Endothelial cell of umbilical vein (primary cell): ENCODE results near the gene AMMECR1. TPM values are rescaled to one million over a fixed set of nuclear protein-coding genes. Genes with fewer than 3 reads are reported as not detected.

Experiments used
- BruUV-seq: library from RNA; stranded (reverse); fragments of 400-500 nt; replicated peaks from 2 replicates; lab custom pipeline; 2021; lab: Mats Ljungman, UMichigan
- CTCF ChIA-PET: fragments of 300-600, 350-600 bp; sonication (Branson Sonifier 250); formaldehyde crosslinking; loops from one replicate; lab custom pipeline; 2021; ENCODE audit warnings: antibody characterized with exemption, inconsistent platforms; lab: Charles Lee
- POLR2A ChIA-PET: fragments of 300-600, 350-600 bp; sonication (Branson Sonifier 250); formaldehyde crosslinking; loops from one replicate; lab custom pipeline; 2021; ENCODE audit warnings: antibody characterized with exemption, inconsistent platforms; lab: Charles Lee
- DNase-seq: peaks from one replicate; pipeline ENCODE4 v3.0.0-alpha.2; 2011; ENCODE audit warnings: low read depth, low spot score
- FAIRE-seq: peaks from 2 replicates; lab custom pipeline; 2011; peaks lifted over from hg19 to GRCh38; lab: Jason Lieb, UNC
- H2AFZ ChIP-seq: 2 replicates; pipeline ENCODE4 v1.6.0; 2012; ENCODE audit warnings: low read depth, low read length, control low read depth, inconsistent platforms
- H3K27ac ChIP-seq: 2 replicates; pipeline ENCODE4 v1.5.1; 2011; ENCODE audit warnings: low read depth, mild to moderate bottlenecking, control low read depth, low read length, moderate library complexity; ENCODE audit not compliant: insufficient read depth
- H3K27me3 ChIP-seq, 2 experiments: 2 replicates each; pipeline versions ENCODE4 v1.6.0 to v1.6.1; 2011; ENCODE audit warnings: low read length in 2 of 2, mixed read lengths in 1 of 2; ENCODE audit not compliant: control insufficient read depth in 2 of 2, insufficient read depth in 2 of 2
- H3K36me3 ChIP-seq, 2 experiments: 2 replicates in 1 of 2; 3 replicates in 1 of 2; pipeline ENCODE4 v1.5.1; 2011; ENCODE audit warnings: low read length in 2 of 2, mild to moderate bottlenecking in 1 of 2, moderate library complexity in 1 of 2; ENCODE audit not compliant: control insufficient read depth in 2 of 2, insufficient read depth in 2 of 2; ENCODE audit errors: extremely low read depth in 1 of 2
- H3K4me1 ChIP-seq: 3 replicates; pipeline ENCODE4 v1.5.1; 2011; ENCODE audit warnings: mild to moderate bottlenecking, low read length; ENCODE audit not compliant: control insufficient read depth, insufficient read depth; ENCODE audit errors: extremely low read depth
- H3K4me2 ChIP-seq: 2 replicates; pipeline ENCODE4 v1.6.1; 2011; ENCODE audit warnings: low read length, control low read depth, mixed read lengths; ENCODE audit not compliant: insufficient read depth
- H3K4me3 ChIP-seq, 3 experiments: fragments of 200-600 bp in 1 of 3; sonication (generic), shearing (Covaris generic) in 1 of 3; replicated peaks in 1 of 3; 2 replicates each; pipeline ENCODE4 v1.5.1; 2011 to 2016; ENCODE audit warnings: control low read depth in 3 of 3, low read length in 3 of 3, mild to moderate bottlenecking in 2 of 3, inconsistent platforms in 1 of 3, low read depth in 1 of 3, moderate library complexity in 1 of 3; ENCODE audit not compliant: insufficient read depth in 1 of 3
- H3K79me2 ChIP-seq: 2 replicates; pipeline ENCODE4 v1.6.0; 2012; ENCODE audit warnings: low read length, inconsistent platforms; ENCODE audit not compliant: control insufficient read depth, insufficient read depth
- H3K9ac ChIP-seq: replicated peaks from 2 replicates; pipeline ENCODE3; 2011; ENCODE audit warnings: low read length, control low read depth; ENCODE audit not compliant: insufficient read depth; ENCODE audit errors: extremely low read depth
- H3K9me1 ChIP-seq: replicated peaks from 3 replicates; pipeline ENCODE4 v1.6.0; 2011; ENCODE audit warnings: mild to moderate bottlenecking, low read length; ENCODE audit not compliant: control insufficient read depth, insufficient read depth; ENCODE audit errors: extremely low read depth
- H3K9me3 ChIP-seq: replicated peaks from 2 replicates; pipeline ENCODE4 v1.5.1; 2012; ENCODE audit warnings: low read length, inconsistent platforms; ENCODE audit not compliant: control insufficient read depth, insufficient read depth
- H4K20me1 ChIP-seq: replicated peaks from 2 replicates; pipeline ENCODE3; 2011; ENCODE audit warnings: mild to moderate bottlenecking, low read length; ENCODE audit not compliant: control insufficient read depth, insufficient read depth; ENCODE audit errors: extremely low read depth
- CTCF ChIP-seq, 2 donors: IDR thresholded peaks; 1 replicate in 1 of 2; 2 replicates in 1 of 2; pipeline ENCODE4 v1.5.1; 2011; ENCODE audit warnings: low read length in 2 of 2, mild to moderate bottlenecking in 2 of 2, moderate library complexity in 2 of 2, control low read depth in 1 of 2, inconsistent platforms in 1 of 2, low read depth in 1 of 2; ENCODE audit not compliant: insufficient read depth in 1 of 2; ENCODE audit errors: extremely low read depth in 1 of 2
- EZH2 ChIP-seq: IDR thresholded peaks from 2 replicates; pipeline ENCODE4 v1.6.1; 2012; ENCODE audit warnings: borderline replicate concordance, low read depth, mild to moderate bottlenecking, moderate library complexity, low read length, inconsistent platforms; ENCODE audit not compliant: severe bottlenecking
- FOS ChIP-seq: IDR thresholded peaks from 2 replicates; pipeline ENCODE4 v1.6.1; 2011; ENCODE audit warnings: mild to moderate bottlenecking, low read length, moderate library complexity, borderline replicate concordance; ENCODE audit not compliant: insufficient read depth
- GATA2 ChIP-seq: IDR thresholded peaks from 2 replicates; pipeline ENCODE4 v1.7.0; 2011; ENCODE audit warnings: low read depth, mild to moderate bottlenecking, moderate library complexity, mixed read lengths, low read length; ENCODE audit not compliant: insufficient read length, insufficient read depth
- JUN ChIP-seq: IDR thresholded peaks from 2 replicates; pipeline ENCODE4 v1.6.1; 2011; ENCODE audit warnings: borderline replicate concordance, low read depth; ENCODE audit not compliant: insufficient read length, insufficient read depth
- MAX ChIP-seq: IDR thresholded peaks from 2 replicates; pipeline ENCODE4 v1.6.1; 2011; ENCODE audit not compliant: insufficient read depth, insufficient read length
- MYC ChIP-seq: IDR thresholded peaks from one replicate; pipeline ENCODE4 v1.6.1; 2011; ENCODE audit warnings: mild to moderate bottlenecking, low read depth, low read length
- POLR2A ChIP-seq: IDR thresholded peaks from 2 replicates; pipeline ENCODE4 v1.6.1; 2012; ENCODE audit warnings: low read depth, mild to moderate bottlenecking, control low read depth, low read length
- POLR2AphosphoS5 ChIP-seq: IDR thresholded peaks from 2 replicates; pipeline ENCODE4 v1.6.1; 2012; ENCODE audit warnings: low read depth, mild to moderate bottlenecking, control low read depth, low read length, moderate library complexity; ENCODE audit not compliant: insufficient read depth
- dilution Hi-C: fragments of 300-500 bp; cut with MboI; formaldehyde crosslinking; loops from one replicate; pipeline ENCODE4 v1.15.0; 2019; ENCODE audit warnings: low sequenced_read_pairs; ENCODE audit not compliant: extremely low pct_ligation_motif_present
- intact Hi-C: fragments of 100-400 bp; cut with micrococcal nuclease; formaldehyde crosslinking; loops from one replicate; pipeline ENCODE4 v1.10.0; 2022
- polyA plus RNA-seq, 4 experiments: library from polyadenylated mRNA; depleted of rRNA in 3 of 4; stranded (reverse) in 3 of 4; unstranded in 1 of 4; fragments of >200 nt; gene quantifications; 2 replicates each; pipeline versions ENCODE4 v1.2.1 to v1.2.3, GENCODE V29; 2011 to 2012; ENCODE audit warnings: missing spikeins in 1 of 4
- total RNA-seq: library from RNA; stranded (reverse); gene quantifications from 2 replicates; pipeline ENCODE4 v1.2.3, GENCODE V29; 2021

AMMECR1 gene
- total and polyA plus RNA-seq, 2 donors (not counting 3 experiments of a cell fraction or from before 2014, with no cell fraction given) = 3.6 to 6.9 TPM

- no peak for FAIRE-seq
- dilution Hi-C loops = no loop called here
- no TSS peak for BruUV-seq
- ChIA-PET CTCF (interaction anchor here (1.4 kb wide), 1 partner anchor 17 kb away, joined by 3 read pairs; no protein-coding TSS in a partner anchor), POLR2A (no interaction called here)
- no peak overlapping the region for H3K9ac ChIP-seq
- H3K36me3 ChIP-seq = no peaks in the 10 kb centered on the region
- no peak overlapping the region for H3K4me3 ChIP-seq
- no peak for DNase-seq
- no peaks in the 10 kb centered on the region for H3K27me3 ChIP-seq
- no peak overlapping the region for H3K4me2 ChIP-seq
- H3K9me3 ChIP-seq = no peaks in the 10 kb centered on the region
- H3K27ac ChIP-seq = no peak overlapping the region
- H3K9me1 ChIP-seq = no peaks in the 10 kb centered on the region
- intact Hi-C loops = no loop called here
- TF ChIP-seq GATA2 (no peak), POLR2AphosphoS5 (no peak), JUN (no peak), FOS (no peak), POLR2A (no peak), CTCF (IDR thresholded peaks at IDR 0.05; ENCODE audit: extremely low read depth in 1 of 2, insufficient read depth in 1 of 2, low read depth in 1 of 2, low read length in 2 of 2) (no peak), MYC (no peak), EZH2 (no peak), MAX (no peak)
- H4K20me1 ChIP-seq = no peaks in the 10 kb centered on the region
- H3K79me2 ChIP-seq = peaks cover 21% of the 10 kb centered on the region
- H3K4me1 ChIP-seq = peaks cover 4% of the 10 kb centered on the region
- H2AFZ ChIP-seq = no peak overlapping the region
Observed at GRCh38 chrX:110310896-110311295, 7.0 kb downstream of the AMMECR1 start.
